ENCODE results near the gene PIAS3. TPM values are rescaled to one million over a fixed set of nuclear protein-coding genes. Genes with fewer than 3 reads are reported as not detected.

Gene PIAS3
- total and polyA plus RNA-seq, 2 donors from 2014 or later, result 12.5 to 36.9 TPM

GRCh38 chr1:145901312-145902021 is 42.6 kb upstream of the PIAS3 start:
- FAIRE-seq (no peak), DNase-seq (no peak)
- no peak overlapping the region for H3K27ac ChIP-seq (ENCODE audit: low read depth in 2 of 2, low read length in 2 of 2)
- no peaks in the 10 kb centered on the region for H3K9me3 ChIP-seq (ENCODE audit: control insufficient read depth in 2 of 3, insufficient read depth in 1 of 3, low read length in 3 of 3)
- no peaks in the 10 kb centered on the region for H3K36me3 ChIP-seq (ENCODE audit: control insufficient read depth in 2 of 3, insufficient read depth in 3 of 3, low read length in 3 of 3)
- H3K4me1 ChIP-seq (ENCODE audit: control insufficient read depth in 2 of 3, insufficient read depth in 2 of 3, low read depth in 1 of 3, low read length in 3 of 3), result no peaks in the 10 kb centered on the region
- H3K9ac ChIP-seq (ENCODE audit: low read length in 3 of 3), result no peak overlapping the region
- TF ChIP-seq CTCF (IDR thresholded peaks at IDR 0.05; ENCODE audit: borderline replicate concordance, extremely low read depth, insufficient read depth), result no peak
- intact Hi-C loops (cut with DNase I), result no loop called here
- no peaks in the 10 kb centered on the region for H3K27me3 ChIP-seq (ENCODE audit: control insufficient read depth, insufficient read depth, low read length)
- no peak overlapping the region for H3K4me3 ChIP-seq (ENCODE audit: low read length in 3 of 3)

- no peak for TF ChIP-seq CTCF (IDR thresholded peaks at IDR 0.05; ENCODE audit: borderline replicate concordance, extremely low read depth, insufficient read depth)
- no peaks in the 10 kb centered on the region for H3K36me3 ChIP-seq (ENCODE audit: control insufficient read depth in 2 of 3, insufficient read depth in 3 of 3, low read length in 3 of 3)
- intact Hi-C loops (cut with DNase I), result no loop called here
- H3K9ac ChIP-seq (ENCODE audit: low read length in 3 of 3), result no peak overlapping the region
- DNase-seq (no peak), FAIRE-seq (no peak)
- H3K9me3 ChIP-seq (ENCODE audit: control insufficient read depth in 2 of 3, insufficient read depth in 1 of 3, low read length in 3 of 3), result no peaks in the 10 kb centered on the region
- H3K4me1 ChIP-seq (ENCODE audit: control insufficient read depth in 2 of 3, insufficient read depth in 2 of 3, low read depth in 1 of 3, low read length in 3 of 3), result no peaks in the 10 kb centered on the region
- H3K27ac ChIP-seq (ENCODE audit: low read depth in 2 of 2, low read length in 2 of 2), result no peak overlapping the region
- no peaks in the 10 kb centered on the region for H3K27me3 ChIP-seq (ENCODE audit: control insufficient read depth, insufficient read depth, low read length)
- H3K4me3 ChIP-seq (ENCODE audit: low read length in 3 of 3), result no peak overlapping the region
Observed at GRCh38 chr1:145898756-145899155, 39.9 kb upstream of the PIAS3 start.

GRCh38 chr1:145897969-145898368 is 39.1 kb upstream of the PIAS3 start:
- intact Hi-C loops (cut with DNase I), result no loop called here
- Histone ChIP-seq H3K4me1 (ENCODE audit: control insufficient read depth in 2 of 3, insufficient read depth in 2 of 3, low read depth in 1 of 3, low read length in 3 of 3) (no peaks in the 10 kb centered on the region), H3K36me3 (ENCODE audit: control insufficient read depth in 2 of 3, insufficient read depth in 3 of 3, low read length in 3 of 3) (no peaks in the 10 kb centered on the region), H3K27me3 (ENCODE audit: control insufficient read depth, insufficient read depth, low read length) (no peaks in the 10 kb centered on the region), H3K4me3 (ENCODE audit: low read length in 3 of 3) (no peak overlapping the region), H3K9ac (ENCODE audit: low read length in 3 of 3) (no peak overlapping the region), H3K27ac (ENCODE audit: low read depth in 2 of 2, low read length in 2 of 2) (no peak overlapping the region), H3K9me3 (ENCODE audit: control insufficient read depth in 2 of 3, insufficient read depth in 1 of 3, low read length in 3 of 3) (no peaks in the 10 kb centered on the region)
- FAIRE-seq (no peak), DNase-seq (no peak)
- TF ChIP-seq CTCF (IDR thresholded peaks at IDR 0.05; ENCODE audit: borderline replicate concordance, extremely low read depth, insufficient read depth), result no peak

- no peak overlapping the region for H3K9ac ChIP-seq (ENCODE audit: low read length in 3 of 3)
- H3K36me3 ChIP-seq (ENCODE audit: control insufficient read depth in 2 of 3, insufficient read depth in 3 of 3, low read length in 3 of 3), result no peaks in the 10 kb centered on the region
- no peak for TF ChIP-seq CTCF (IDR thresholded peaks at IDR 0.05; ENCODE audit: borderline replicate concordance, extremely low read depth, insufficient read depth)
- no peak overlapping the region for H3K4me3 ChIP-seq (ENCODE audit: low read length in 3 of 3)
- FAIRE-seq (no peak), DNase-seq (no peak)
- H3K9me3 ChIP-seq (ENCODE audit: control insufficient read depth in 2 of 3, insufficient read depth in 1 of 3, low read length in 3 of 3), result no peaks in the 10 kb centered on the region
- H3K27me3 ChIP-seq (ENCODE audit: control insufficient read depth, insufficient read depth, low read length), result no peaks in the 10 kb centered on the region
- no peak overlapping the region for H3K27ac ChIP-seq (ENCODE audit: low read depth in 2 of 2, low read length in 2 of 2)
- peaks cover 0 to 12% (median 6%) of the 10 kb centered on the region in 3 donors for H3K4me1 ChIP-seq (ENCODE audit: control insufficient read depth in 2 of 3, insufficient read depth in 2 of 3, low read depth in 1 of 3, low read length in 3 of 3)
- intact Hi-C loops (cut with DNase I), result no loop called here
Observed at GRCh38 chr1:145895471-145895870, 36.6 kb upstream of the PIAS3 start.

Measured in kidney (tissue), 14 donors.